ENCODE data around the gene PAFAH1B1. TPM values are rescaled to one million over a fixed set of nuclear protein-coding genes. Genes with fewer than 3 reads are reported as not detected.
"Not testable (repeated sequence)": the region's sequence is repeated elsewhere in the genome, so short reads cannot be mapped to it uniquely, and the experiment has no call there.

The PAFAH1B1 gene
- total RNA-seq, 5 donors from 2014 or later (not counting 1 experiment from before 2014, with no cell fraction given): 113 to 133 (median 122) TPM

- Mint-ChIP-seq H3K9me3 (no peaks in the 10 kb centered on the region), H3K27me3 (no peaks in the 10 kb centered on the region), H3K36me3 (no peaks in the 10 kb centered on the region), H3K4me3 (no peak overlapping the region), H3K27ac (no peak overlapping the region), H3K4me1 (no peaks in the 10 kb centered on the region)
- ChIA-PET CTCF (interaction anchor here in 1 of 2 donors (0.6 kb wide), 1 partner anchor 132 kb away, joined by 3 read pairs; no protein-coding TSS in a partner anchor), POLR2A (interaction anchor here in 1 of 2 donors (0.6 kb wide), 1 partner anchor 1361 kb away, joined by 3 read pairs; no protein-coding TSS in a partner anchor)
- Histone ChIP-seq H3K9me3 (no peaks in the 10 kb centered on the region), H3K4me1 (ENCODE audit: control insufficient read depth in 1 of 2, extremely low read depth in 1 of 2, insufficient read depth in 2 of 2, low read length in 2 of 2) (peaks cover 0 to 18% of the 10 kb centered on the region in 2 experiments), H3K27ac (ENCODE audit: low read length) (no peak overlapping the region), H3K36me3 (ENCODE audit: control insufficient read depth in 2 of 2, extremely low read depth in 1 of 2, insufficient read depth in 1 of 2, low read length in 1 of 2) (peaks cover 35 to 40% of the 10 kb centered on the region in 2 donors), H3K27me3 (replicated peaks in 1 of 2; ENCODE audit: control insufficient read depth in 2 of 2, extremely low read depth in 1 of 2, insufficient read depth in 2 of 2, low read length in 1 of 2) (no peaks in the 10 kb centered on the region), H3K4me3 (ENCODE audit: control insufficient read depth in 1 of 2, extremely low read depth in 1 of 2, low read length in 1 of 2) (no peak overlapping the region)
- 95% methylated on average over 30 of the region's 36 CpGs for WGBS (ENCODE audit: insufficient coverage)
- ATAC-seq (replicated peaks in 1 of 4): no peak
- peak in 1 of 35 experiments; percentile 21 for DNase-seq
Measured at GRCh38 chr17:2695961-2696760, 102.7 kb downstream of the PAFAH1B1 start.

- POLR2A ChIA-PET: interaction anchor here in 1 of 2 donors (0.6 kb wide), 1 partner anchor 46 kb away, joined by 6 read pairs; no protein-coding TSS in a partner anchor
Measured at GRCh38 chr17:2697611-2698162, 104.2 kb downstream of the PAFAH1B1 start.

GRCh38 chr17:2699216-2699805 lies 105.9 kb downstream of the PAFAH1B1 start:
- WGBS (ENCODE audit: insufficient coverage): 93% methylated on average over 8 of the region's 18 CpGs
- H3K27me3 Mint-ChIP-seq: not testable (repeated sequence)

More at GRCh38 chr17:2697611-2698162, 104.2 kb downstream of the PAFAH1B1 start:
- Histone ChIP-seq H3K4me1 (ENCODE audit: control insufficient read depth in 1 of 2, extremely low read depth in 1 of 2, insufficient read depth in 2 of 2, low read length in 2 of 2) (peaks cover 0 to 25% of the 10 kb centered on the region in 2 experiments), H3K36me3 (ENCODE audit: control insufficient read depth in 2 of 2, extremely low read depth in 1 of 2, insufficient read depth in 1 of 2, low read length in 1 of 2) (peaks cover 41 to 42% of the 10 kb centered on the region in 2 donors), H3K4me3 (ENCODE audit: control insufficient read depth in 1 of 2, extremely low read depth in 1 of 2, low read length in 1 of 2) (no peak overlapping the region), H3K27ac (ENCODE audit: low read length) (no peak overlapping the region), H3K27me3 (replicated peaks in 1 of 2; ENCODE audit: control insufficient read depth in 2 of 2, extremely low read depth in 1 of 2, insufficient read depth in 2 of 2, low read length in 1 of 2) (no peaks in the 10 kb centered on the region), H3K9me3 (no peaks in the 10 kb centered on the region)
- Mint-ChIP-seq H3K4me3 (no peak overlapping the region), H3K36me3 (peaks cover 3% of the 10 kb centered on the region), H3K27me3 (no peaks in the 10 kb centered on the region), H3K4me1 (no peaks in the 10 kb centered on the region), H3K9me3 (no peaks in the 10 kb centered on the region), H3K27ac (no peak overlapping the region)
- CTCF ChIA-PET: no interaction called here
- ATAC-seq (replicated peaks in 1 of 4) (no peak), DNase-seq (peak in 1 of 35 experiments; percentile 16)
- WGBS (ENCODE audit: insufficient coverage): 96% methylated on average over 39 of the region's 40 CpGs

GRCh38 chr17:2700030-2700490 lies 106.6 kb downstream of the PAFAH1B1 start:
- POLR2A ChIA-PET: no interaction called here
- Histone ChIP-seq H3K4me3 (ENCODE audit: control insufficient read depth in 1 of 2, extremely low read depth in 1 of 2, low read length in 1 of 2) (no peak overlapping the region), H3K27me3 (replicated peaks in 1 of 2; ENCODE audit: control insufficient read depth in 2 of 2, extremely low read depth in 1 of 2, insufficient read depth in 2 of 2, low read length in 1 of 2) (no peaks in the 10 kb centered on the region), H3K9me3 (no peaks in the 10 kb centered on the region), H3K4me1 (ENCODE audit: control insufficient read depth in 1 of 2, extremely low read depth in 1 of 2, insufficient read depth in 2 of 2, low read length in 2 of 2) (peaks cover 0 to 16% of the 10 kb centered on the region in 2 experiments), H3K36me3 (ENCODE audit: control insufficient read depth in 2 of 2, extremely low read depth in 1 of 2, insufficient read depth in 1 of 2, low read length in 1 of 2) (peaks cover 39 to 43% of the 10 kb centered on the region in 2 donors), H3K27ac (ENCODE audit: low read length) (no peak overlapping the region)
- CTCF ChIA-PET: interaction anchor here in 1 of 2 donors (0.7 kb wide), 1 partner anchor 318 kb away, joined by 3 read pairs; no protein-coding TSS in a partner anchor
- no peak overlapping the region for H3K4me3 Mint-ChIP-seq
- ATAC-seq (replicated peaks in 1 of 4): no peak
- peaks cover 9% of the 10 kb centered on the region for H3K36me3 Mint-ChIP-seq
- no peak for DNase-seq
- H3K27ac Mint-ChIP-seq: no peak overlapping the region
- H3K4me1 Mint-ChIP-seq: peaks cover 0 to 1% (median 0%) of the 10 kb centered on the region in 3 donors
- no peaks in the 10 kb centered on the region for H3K27me3 Mint-ChIP-seq
- 96% methylated on average over 17 of the region's 20 CpGs for WGBS (ENCODE audit: insufficient coverage)
- H3K9me3 Mint-ChIP-seq: no peaks in the 10 kb centered on the region

More at GRCh38 chr17:2699216-2699805, 105.9 kb downstream of the PAFAH1B1 start:
- H3K27me3 ChIP-seq (replicated peaks in 1 of 2; ENCODE audit: control insufficient read depth in 2 of 2, extremely low read depth in 1 of 2, insufficient read depth in 2 of 2, low read length in 1 of 2); H3K4me1 Mint-ChIP-seq; H3K27ac Mint-ChIP-seq; H3K9me3 Mint-ChIP-seq; H3K4me3 Mint-ChIP-seq; H3K27ac ChIP-seq (ENCODE audit: low read length); H3K36me3 Mint-ChIP-seq; H3K9me3 ChIP-seq; DNase-seq; POLR2A ChIA-PET; H3K4me3 ChIP-seq (ENCODE audit: control insufficient read depth in 1 of 2, extremely low read depth in 1 of 2, low read length in 1 of 2); ATAC-seq (replicated peaks in 1 of 4): not testable (repeated sequence)
- peaks cover 0 to 20% of the 10 kb centered on the region in 2 experiments for H3K4me1 ChIP-seq (ENCODE audit: control insufficient read depth in 1 of 2, extremely low read depth in 1 of 2, insufficient read depth in 2 of 2, low read length in 2 of 2)
- H3K36me3 ChIP-seq (ENCODE audit: control insufficient read depth in 2 of 2, extremely low read depth in 1 of 2, insufficient read depth in 1 of 2, low read length in 1 of 2): peaks cover 42 to 48% of the 10 kb centered on the region in 2 donors
- CTCF ChIA-PET: interaction anchor here in 1 of 2 donors (0.7 kb wide), 1 partner anchor 317 kb away, joined by 3 read pairs; no protein-coding TSS in a partner anchor

- Mint-ChIP-seq H3K9me3 (no peaks in the 10 kb centered on the region), H3K27me3 (no peaks in the 10 kb centered on the region), H3K4me1 (peaks cover 3 to 6% (median 5%) of the 10 kb centered on the region in 3 donors), H3K36me3 (peaks cover 9% of the 10 kb centered on the region), H3K4me3 (no peak overlapping the region), H3K27ac (no peak overlapping the region)
- ChIA-PET CTCF (no interaction called here), POLR2A (no interaction called here)
- DNase-seq: no peak
- H3K36me3 ChIP-seq (ENCODE audit: control insufficient read depth in 2 of 2, extremely low read depth in 1 of 2, insufficient read depth in 1 of 2, low read length in 1 of 2): peaks cover 34 to 38% of the 10 kb centered on the region in 2 donors
- no peak overlapping the region for H3K27ac ChIP-seq (ENCODE audit: low read length)
- H3K4me1 ChIP-seq (ENCODE audit: control insufficient read depth in 1 of 2, extremely low read depth in 1 of 2, insufficient read depth in 2 of 2, low read length in 2 of 2): peaks cover 0 to 16% of the 10 kb centered on the region in 2 experiments
- H3K4me3 ChIP-seq (ENCODE audit: control insufficient read depth in 1 of 2, extremely low read depth in 1 of 2, low read length in 1 of 2): no peak overlapping the region
- WGBS (ENCODE audit: insufficient coverage): 91% methylated on average over 21 of the region's 27 CpGs
- H3K9me3 ChIP-seq: no peaks in the 10 kb centered on the region
- no peaks in the 10 kb centered on the region for H3K27me3 ChIP-seq (replicated peaks in 1 of 2; ENCODE audit: control insufficient read depth in 2 of 2, extremely low read depth in 1 of 2, insufficient read depth in 2 of 2, low read length in 1 of 2)
- ATAC-seq (replicated peaks in 1 of 4): no peak
Measured at GRCh38 chr17:2700491-2701141, 107.2 kb downstream of the PAFAH1B1 start.

Data from T-cell (primary cell).